IPS DF 6.9 (cell line): ENCODE measurements around the gene ARHGDIA.

ENCODE experiments used
- DNase-seq: peaks from one replicate; pipeline ENCODE4 v3.0.0-alpha.2; 2013; ENCODE audit warnings: low read depth, low spot score
- H3K27ac ChIP-seq: one replicate; pipeline ENCODE4 v1.5.1; 2013; ENCODE audit warnings: low read length, control low read depth
- H3K27me3 ChIP-seq: 2 replicates; pipeline ENCODE4 v1.6.1; 2013; ENCODE audit warnings: mild to moderate bottlenecking, low read length; ENCODE audit not compliant: control insufficient read depth, insufficient read depth
- H3K36me3 ChIP-seq: 2 replicates; pipeline ENCODE4 v1.6.1; 2013; ENCODE audit warnings: low read length; ENCODE audit not compliant: control insufficient read depth, insufficient read depth
- H3K4me1 ChIP-seq: 2 replicates; pipeline ENCODE4 v1.6.1; 2013; ENCODE audit warnings: low read length; ENCODE audit not compliant: control insufficient read depth, insufficient read depth
- H3K4me3 ChIP-seq: 2 replicates; pipeline ENCODE4 v1.5.1; 2013; ENCODE audit warnings: mild to moderate bottlenecking, low read length
- H3K9me3 ChIP-seq: 2 replicates; pipeline ENCODE4 v1.6.1; 2013; ENCODE audit warnings: low read length, inconsistent platforms; ENCODE audit not compliant: control insufficient read depth, insufficient read depth
- WGBS: extraction: QIAGEN DNeasy Blood & Tissue Kit; methylation state at CpG from one replicate; pipeline ENCODE4 v1.1.7; 2013; ENCODE audit warnings: mixed read lengths, missing lambda C conversion rate; ENCODE audit not compliant: insufficient read length, insufficient coverage; 5-methylcytosine and 5-hydroxymethylcytosine counted together

The ARHGDIA gene

GRCh38 chr17:81863123-81863675 lies 7.9 kb downstream of the ARHGDIA start:
- H3K4me3 ChIP-seq: no peak overlapping the region
- no peak overlapping the region for H3K27ac ChIP-seq
- DNase-seq: no peak
- no peaks in the 10 kb centered on the region for H3K27me3 ChIP-seq
- WGBS: no CpG with 5 or more reads among the region's 6 CpGs
- H3K4me1 ChIP-seq: no peaks in the 10 kb centered on the region
- no peaks in the 10 kb centered on the region for H3K9me3 ChIP-seq
- peaks cover 12% of the 10 kb centered on the region for H3K36me3 ChIP-seq

- peak; percentile 99 for DNase-seq
- Histone ChIP-seq H3K36me3 (peaks cover 9% of the 10 kb centered on the region), H3K27ac (no peak overlapping the region), H3K4me1 (no peaks in the 10 kb centered on the region), H3K9me3 (no peaks in the 10 kb centered on the region), H3K4me3 (peak overlapping the region; percentile 81), H3K27me3 (no peaks in the 10 kb centered on the region)
- no CpG with 5 or more reads among the region's 74 CpGs for WGBS
Measured at GRCh38 chr17:81860756-81861568, 10.2 kb downstream of the ARHGDIA start.

GRCh38 chr17:81859906-81860755 lies 11.0 kb downstream of the ARHGDIA start, which contains the start of gene P4HB:
TSS of gene P4HB (minus strand) at chr17:81860535. CDS start at chr17:81860471, 64 bp downstream.
- no peaks in the 10 kb centered on the region for H3K9me3 ChIP-seq
- H3K27me3 ChIP-seq: no peaks in the 10 kb centered on the region
- DNase-seq: no peak
- H3K36me3 ChIP-seq: peaks cover 11% of the 10 kb centered on the region
- peak within 1 kb of the TSS; percentile 81 for H3K4me3 ChIP-seq
- H3K4me1 ChIP-seq: no peaks in the 10 kb centered on the region
- no peak within 1 kb of the TSS for H3K27ac ChIP-seq
- no CpG with 5 or more reads among the region's 95 CpGs for WGBS

GRCh38 chr17:81858967-81859905 lies 11.9 kb downstream of the ARHGDIA start:
- DNase-seq: no peak
- H3K27me3 ChIP-seq: no peaks in the 10 kb centered on the region
- H3K9me3 ChIP-seq: no peaks in the 10 kb centered on the region
- H3K36me3 ChIP-seq: peaks cover 16% of the 10 kb centered on the region
- H3K27ac ChIP-seq: no peak overlapping the region
- H3K4me3 ChIP-seq: peak overlapping the region; percentile 79; the same call in 1 of the 2 replicates
- WGBS: no CpG with 5 or more reads among the region's 23 CpGs
- H3K4me1 ChIP-seq: no peaks in the 10 kb centered on the region

GRCh38 chr17:81858170-81858966 lies 12.8 kb downstream of the ARHGDIA start:
- H3K36me3 ChIP-seq: peaks cover 23% of the 10 kb centered on the region
- DNase-seq: no peak
- H3K9me3 ChIP-seq: no peaks in the 10 kb centered on the region
- H3K4me1 ChIP-seq: no peaks in the 10 kb centered on the region
- no peaks in the 10 kb centered on the region for H3K27me3 ChIP-seq
- H3K27ac ChIP-seq: no peak overlapping the region
- no peak overlapping the region for H3K4me3 ChIP-seq
- WGBS: no CpG with 5 or more reads among the region's 30 CpGs

- H3K27me3 ChIP-seq: no peaks in the 10 kb centered on the region
- DNase-seq: no peak
- no peaks in the 10 kb centered on the region for H3K4me1 ChIP-seq
- no CpG with 5 or more reads among the region's 29 CpGs for WGBS
- H3K4me3 ChIP-seq: no peak overlapping the region
- H3K36me3 ChIP-seq: peaks cover 39% of the 10 kb centered on the region
- no peak overlapping the region for H3K27ac ChIP-seq
- H3K9me3 ChIP-seq: no peaks in the 10 kb centered on the region
Measured at GRCh38 chr17:81854974-81855774, 16.0 kb downstream of the ARHGDIA start.

- H3K36me3 ChIP-seq: peaks cover 35% of the 10 kb centered on the region
- H3K9me3 ChIP-seq: no peaks in the 10 kb centered on the region
- no peaks in the 10 kb centered on the region for H3K4me1 ChIP-seq
- no peak overlapping the region for H3K27ac ChIP-seq
- no CpG with 5 or more reads among the region's 12 CpGs for WGBS
- no peak for DNase-seq
- H3K27me3 ChIP-seq: no peaks in the 10 kb centered on the region
- H3K4me3 ChIP-seq: no peak overlapping the region
Measured at GRCh38 chr17:81852237-81852636, 18.9 kb downstream of the ARHGDIA start.

GRCh38 chr17:81851423-81851822 lies 19.7 kb downstream of the ARHGDIA start:
- Histone ChIP-seq H3K4me3 (no peak overlapping the region), H3K36me3 (peaks cover 43% of the 10 kb centered on the region), H3K4me1 (no peaks in the 10 kb centered on the region), H3K27ac (no peak overlapping the region), H3K27me3 (no peaks in the 10 kb centered on the region), H3K9me3 (no peaks in the 10 kb centered on the region)
- no peak for DNase-seq
- no CpG with 5 or more reads among the region's 16 CpGs for WGBS

GRCh38 chr17:81849457-81849856 lies 21.7 kb downstream of the ARHGDIA start:
- no peak for DNase-seq
- Histone ChIP-seq H3K4me3 (no peak overlapping the region), H3K9me3 (no peaks in the 10 kb centered on the region), H3K36me3 (peaks cover 54% of the 10 kb centered on the region), H3K27me3 (no peaks in the 10 kb centered on the region), H3K27ac (no peak overlapping the region), H3K4me1 (no peaks in the 10 kb centered on the region)
- WGBS: no CpG with 5 or more reads among the region's 12 CpGs
